CD4-positive, alpha-beta T cell (primary cell): ENCODE results near the gene SUN3. TPM values are rescaled to one million over a fixed set of nuclear protein-coding genes. Genes with fewer than 3 reads are reported as not detected.
"Not testable (repeated sequence)": the region's sequence is repeated elsewhere in the genome, so short reads cannot be mapped to it uniquely, and the experiment has no call there.

Experiments used
- ATAC-seq: fragments of 200-7000 bp; cut with Tn5 transposase; one replicate; pipeline ENCODE4 v1.10.0; 2022; ENCODE audit warnings: mild to moderate bottlenecking; ENCODE audit not compliant: poor library complexity
- CTCF ChIA-PET: fragments of 350-600 bp; sonication (Branson Sonifier 250); formaldehyde crosslinking; loops from one replicate; lab custom pipeline; 2021; ENCODE audit warnings: antibody characterized with exemption, inconsistent platforms; lab: Charles Lee
- POLR2A ChIA-PET: fragments of 350-600 bp; sonication (Branson Sonifier 250); formaldehyde crosslinking; loops from one replicate; lab custom pipeline; 2021; ENCODE audit warnings: antibody characterized with exemption, inconsistent platforms; lab: Charles Lee
- DNase-seq, 14 experiments: peaks; one replicate each; pipeline ENCODE4 v3.0.0-alpha.2; 2013 to 2020; ENCODE audit warnings: mixed read lengths in 2 of 14
- H3K27ac ChIP-seq, 2 donors: one replicate each; pipeline versions ENCODE4 v1.5.1 to v1.7.0; 2013; ENCODE audit warnings: low read length in 2 of 2, low read depth in 1 of 2, mild to moderate bottlenecking in 1 of 2
- H3K27me3 ChIP-seq, 2 experiments: 1 replicate in 1 of 2; 2 replicates in 1 of 2; pipeline versions ENCODE4 v1.6.1 to v1.7.0; 2013; ENCODE audit warnings: low read length in 2 of 2, control low read depth in 1 of 2, mild to moderate bottlenecking in 1 of 2, moderate library complexity in 1 of 2; ENCODE audit not compliant: insufficient read depth in 2 of 2, control insufficient read depth in 1 of 2
- H3K36me3 ChIP-seq: one replicate; pipeline ENCODE4 v1.6.1; 2013; ENCODE audit warnings: low read length, control low read depth; ENCODE audit not compliant: insufficient read depth
- H3K4me1 ChIP-seq: one replicate; pipeline ENCODE4 v1.6.1; 2013; ENCODE audit warnings: low read length, control low read depth; ENCODE audit not compliant: insufficient read depth
- H3K4me3 ChIP-seq: one replicate; pipeline ENCODE4 v1.5.1; 2013; ENCODE audit warnings: mild to moderate bottlenecking, low read length, moderate library complexity
- H3K9me3 ChIP-seq, 2 experiments: 1 replicate in 1 of 2; 2 replicates in 1 of 2; pipeline versions ENCODE4 v1.6.1 to v1.7.0; 2013; ENCODE audit warnings: low read length in 2 of 2, mild to moderate bottlenecking in 2 of 2, control low read depth in 1 of 2, moderate library complexity in 1 of 2; ENCODE audit not compliant: control insufficient read depth in 1 of 2, insufficient read depth in 1 of 2
- H3K27ac Mint-ChIP-seq: one replicate; pipeline ENCODE4 v1.8.0; 2020; ENCODE audit warnings: mixed read lengths
- H3K27me3 Mint-ChIP-seq: one replicate; pipeline ENCODE4 v1.8.0; 2021; ENCODE audit warnings: mixed read lengths
- H3K36me3 Mint-ChIP-seq: one replicate; pipeline ENCODE4 v1.8.0; 2021; ENCODE audit warnings: low read depth, mixed read lengths
- H3K4me1 Mint-ChIP-seq: one replicate; pipeline ENCODE4 v1.8.0; 2021; ENCODE audit warnings: low read depth, mixed read lengths
- H3K4me3 Mint-ChIP-seq: one replicate; pipeline ENCODE4 v1.8.0; 2020; ENCODE audit warnings: mild to moderate bottlenecking, mixed read lengths
- H3K9me3 Mint-ChIP-seq: one replicate; pipeline ENCODE4 v1.8.0; 2020; ENCODE audit warnings: mixed read lengths
- intact Hi-C, 2 experiments: fragments of 100-400 bp; cut with DNase I in 1 of 2; cut with micrococcal nuclease in 1 of 2; formaldehyde crosslinking; loops; one replicate each; pipeline versions ENCODE4 v1.15.1 to v1.9.0; 2023 to 2025; cut with DNase I, micrococcal nuclease
- total RNA-seq, 174 experiments: library from RNA in 2 of 174; stranded (reverse) in 2 of 174; gene quantifications; one replicate each; pipeline ENCODE4 v1.2.3 and lab custom pipeline; 2021 to 2026
- TF ChIP-seq, protein P1 (sequence below): fragments of 200-600 bp; IDR thresholded peaks from one replicate; pipeline ENCODE4 v1.8.0; 2022; ENCODE audit warnings: antibody characterized with exemption, mild to moderate bottlenecking

The SUN3 gene
- total RNA-seq, 2 experiments from 2014 or later: not detected

DNA sequence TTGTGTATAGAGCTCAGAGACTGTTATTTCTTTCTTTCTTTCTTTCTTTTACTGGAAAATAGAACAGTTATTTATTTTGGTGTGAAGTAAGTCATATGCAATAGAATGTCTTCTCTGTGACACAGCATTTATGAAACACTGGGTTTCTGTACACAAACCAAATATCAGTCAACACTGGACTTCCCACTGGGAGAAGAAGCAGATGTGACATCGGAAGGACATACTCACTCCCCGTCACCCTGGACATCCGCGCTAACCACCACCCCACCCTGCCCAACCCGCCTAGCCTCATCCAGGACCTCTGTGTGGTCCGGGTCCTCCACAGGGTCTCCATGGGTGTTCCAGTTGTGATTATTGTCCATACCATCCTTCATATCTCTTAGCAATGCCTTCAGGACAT lies 22.0 kb downstream of the SUN3 start:
- H3K36me3 ChIP-seq: no peaks in the 10 kb centered on the region
- no peak overlapping the region for H3K4me3 ChIP-seq
- no peaks in the 10 kb centered on the region for H3K36me3 Mint-ChIP-seq
- no peak for ATAC-seq
- H3K4me1 Mint-ChIP-seq: no peaks in the 10 kb centered on the region
- H3K9me3 Mint-ChIP-seq: no peaks in the 10 kb centered on the region
- ChIA-PET CTCF (interaction anchor here (1.2 kb wide), 1 partner anchor 103 kb away, joined by 3 read pairs; no protein-coding TSS in a partner anchor), POLR2A (no interaction called here)
- DNase-seq: no peak
- H3K4me3 Mint-ChIP-seq: no peak overlapping the region
- H3K4me1 ChIP-seq: no peaks in the 10 kb centered on the region
- TF ChIP-seq, protein P1, sequence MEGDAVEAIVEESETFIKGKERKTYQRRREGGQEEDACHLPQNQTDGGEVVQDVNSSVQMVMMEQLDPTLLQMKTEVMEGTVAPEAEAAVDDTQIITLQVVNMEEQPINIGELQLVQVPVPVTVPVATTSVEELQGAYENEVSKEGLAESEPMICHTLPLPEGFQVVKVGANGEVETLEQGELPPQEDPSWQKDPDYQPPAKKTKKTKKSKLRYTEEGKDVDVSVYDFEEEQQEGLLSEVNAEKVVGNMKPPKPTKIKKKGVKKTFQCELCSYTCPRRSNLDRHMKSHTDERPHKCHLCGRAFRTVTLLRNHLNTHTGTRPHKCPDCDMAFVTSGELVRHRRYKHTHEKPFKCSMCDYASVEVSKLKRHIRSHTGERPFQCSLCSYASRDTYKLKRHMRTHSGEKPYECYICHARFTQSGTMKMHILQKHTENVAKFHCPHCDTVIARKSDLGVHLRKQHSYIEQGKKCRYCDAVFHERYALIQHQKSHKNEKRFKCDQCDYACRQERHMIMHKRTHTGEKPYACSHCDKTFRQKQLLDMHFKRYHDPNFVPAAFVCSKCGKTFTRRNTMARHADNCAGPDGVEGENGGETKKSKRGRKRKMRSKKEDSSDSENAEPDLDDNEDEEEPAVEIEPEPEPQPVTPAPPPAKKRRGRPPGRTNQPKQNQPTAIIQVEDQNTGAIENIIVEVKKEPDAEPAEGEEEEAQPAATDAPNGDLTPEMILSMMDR: no peak
- H3K27ac ChIP-seq: no peak overlapping the region
- peaks cover 15% of the 10 kb centered on the region for H3K27me3 Mint-ChIP-seq
- no peaks in the 10 kb centered on the region for H3K27me3 ChIP-seq
- H3K9me3 ChIP-seq: no peaks in the 10 kb centered on the region
- no peak overlapping the region for H3K27ac Mint-ChIP-seq
- intact Hi-C loops: no loop called here

GRCh38 chr7:48004638-48005037 lies 24.3 kb downstream of the SUN3 start:
- no peaks in the 10 kb centered on the region for H3K27me3 ChIP-seq
- H3K36me3 ChIP-seq: no peaks in the 10 kb centered on the region
- no peaks in the 10 kb centered on the region for H3K9me3 Mint-ChIP-seq
- intact Hi-C loops: no loop called here
- H3K4me1 ChIP-seq: no peaks in the 10 kb centered on the region
- no peaks in the 10 kb centered on the region for H3K36me3 Mint-ChIP-seq
- ATAC-seq (no peak), DNase-seq (no peak)
- H3K4me3 ChIP-seq: no peak overlapping the region
- CTCF ChIA-PET: no interaction called here
- H3K27me3 Mint-ChIP-seq: peaks cover 9% of the 10 kb centered on the region
- no peak overlapping the region for H3K27ac ChIP-seq
- H3K4me1 Mint-ChIP-seq: no peaks in the 10 kb centered on the region
- no peaks in the 10 kb centered on the region for H3K9me3 ChIP-seq
- TF ChIP-seq, protein P1: no peak
- POLR2A ChIA-PET: no interaction called here
- H3K27ac Mint-ChIP-seq: no peak overlapping the region
- no peak overlapping the region for H3K4me3 Mint-ChIP-seq

DNA sequence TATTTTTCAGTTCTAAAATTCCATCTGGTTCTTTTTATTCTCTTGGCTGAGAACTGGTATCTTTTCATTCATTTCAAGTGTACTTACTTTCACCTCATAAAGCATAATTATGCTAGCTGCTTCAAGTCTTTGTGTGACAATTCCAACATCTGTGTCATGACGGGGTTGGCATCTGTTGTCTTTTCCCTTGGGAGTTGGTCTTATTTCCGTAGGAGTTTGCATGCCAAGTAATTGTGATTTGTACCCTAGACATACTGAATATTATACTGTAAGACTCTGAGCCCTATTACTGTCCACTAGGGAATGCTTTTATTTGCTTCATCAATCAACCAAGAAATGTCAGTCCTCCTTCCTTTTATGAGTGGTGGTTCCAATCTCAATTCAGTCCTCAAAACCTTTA lies 24.9 kb downstream of the SUN3 start:
- TF ChIP-seq, protein P1: no peak
- H3K36me3 Mint-ChIP-seq: no peaks in the 10 kb centered on the region

GRCh38 chr7:48000164-48000563 lies 28.7 kb downstream of the SUN3 start:
- intact Hi-C loops, H3K36me3 ChIP-seq, H3K4me3 Mint-ChIP-seq, ATAC-seq, H3K27me3 Mint-ChIP-seq, POLR2A ChIA-PET, DNase-seq, H3K36me3 Mint-ChIP-seq, H3K9me3 ChIP-seq, H3K27ac ChIP-seq, H3K4me1 Mint-ChIP-seq, H3K4me3 ChIP-seq, H3K27me3 ChIP-seq, H3K27ac Mint-ChIP-seq, H3K4me1 ChIP-seq, H3K9me3 Mint-ChIP-seq: not testable (repeated sequence)
- CTCF ChIA-PET: interaction anchor here (0.6 to 1.9 kb wide), 2 partner anchors 9 to 578 kb away, joined by 3 to 8 read pairs; no protein-coding TSS in a partner anchor

More for the DNA sequence above, 24.9 kb downstream of the SUN3 start:
- Mint-ChIP-seq H3K4me1 (no peaks in the 10 kb centered on the region), H3K27ac (no peak overlapping the region), H3K9me3 (no peaks in the 10 kb centered on the region), H3K4me3 (no peak overlapping the region), H3K27me3 (peaks cover 9% of the 10 kb centered on the region)
- no peak overlapping the region for H3K27ac ChIP-seq
- no peaks in the 10 kb centered on the region for H3K9me3 ChIP-seq
- ChIA-PET CTCF (no interaction called here), POLR2A (no interaction called here)
- H3K36me3 ChIP-seq: no peaks in the 10 kb centered on the region
- ATAC-seq (no peak), DNase-seq (no peak)
- no peaks in the 10 kb centered on the region for H3K27me3 ChIP-seq
- no peak overlapping the region for H3K4me3 ChIP-seq
- H3K4me1 ChIP-seq: no peaks in the 10 kb centered on the region
- intact Hi-C loops: no loop called here
